ENCODE measurements around the gene GNAT2.
A peak's percentile ranks its signal among the peaks of the same experiment; 100 is the strongest.
"Not testable (repeated sequence)": the region's sequence is repeated elsewhere in the genome, so short reads cannot be mapped to it uniquely, and the experiment has no call there.

The GNAT2 gene

DNA sequence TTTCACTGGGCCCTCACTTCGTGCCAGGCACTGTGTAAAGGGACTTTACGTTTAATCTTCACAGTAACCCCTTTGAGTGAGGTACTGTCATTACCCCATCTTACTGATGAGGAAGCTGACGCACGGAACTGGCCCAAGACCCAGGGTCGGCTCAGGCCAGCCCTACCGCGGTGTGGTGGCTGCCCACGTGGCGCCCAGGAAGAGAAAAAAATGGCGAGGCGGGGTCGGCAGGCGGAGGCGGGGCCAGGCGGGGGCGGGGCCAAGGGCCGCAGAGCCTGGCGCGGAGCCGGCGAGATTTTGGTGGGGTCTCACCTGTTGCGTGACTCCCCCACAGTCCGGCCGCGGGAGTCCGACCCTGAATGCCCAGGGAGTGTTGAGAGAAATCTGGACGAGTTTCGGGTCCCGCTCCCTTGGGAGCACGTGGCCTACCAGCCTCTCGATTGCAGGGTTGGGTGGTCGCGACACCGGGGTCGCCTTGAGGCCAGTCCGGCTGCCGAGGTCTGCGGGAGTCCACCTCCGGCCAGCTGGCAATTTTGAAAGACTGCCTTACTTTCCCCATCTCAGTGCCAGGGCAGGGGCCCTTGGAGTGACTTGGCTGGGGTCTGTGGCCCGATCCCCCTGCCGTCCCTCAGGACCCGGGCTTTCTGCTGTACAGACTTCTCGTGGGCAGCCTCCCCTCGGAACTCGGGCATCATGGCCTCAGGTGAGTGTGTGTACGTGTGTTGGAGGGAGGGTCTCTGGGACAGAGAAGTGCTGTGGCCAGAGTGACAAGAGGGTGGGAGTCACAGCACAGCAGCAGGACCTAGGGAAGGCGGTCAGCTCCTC, at the start of gene GNAT2, which contains the start of gene AMPD2:
TSS of gene GNAT2 (minus strand) at position 41 of the 825 bp plus-strand sequence. CDS start 6,746 bp downstream, outside the sequence.
TSS of gene AMPD2 (plus strand) at position 262 of the 825 bp plus-strand sequence. CDS start 1,339 bp downstream, outside the sequence.
- DNase-seq (ENCODE audit: low read depth) = peak; percentile 86

DNA sequence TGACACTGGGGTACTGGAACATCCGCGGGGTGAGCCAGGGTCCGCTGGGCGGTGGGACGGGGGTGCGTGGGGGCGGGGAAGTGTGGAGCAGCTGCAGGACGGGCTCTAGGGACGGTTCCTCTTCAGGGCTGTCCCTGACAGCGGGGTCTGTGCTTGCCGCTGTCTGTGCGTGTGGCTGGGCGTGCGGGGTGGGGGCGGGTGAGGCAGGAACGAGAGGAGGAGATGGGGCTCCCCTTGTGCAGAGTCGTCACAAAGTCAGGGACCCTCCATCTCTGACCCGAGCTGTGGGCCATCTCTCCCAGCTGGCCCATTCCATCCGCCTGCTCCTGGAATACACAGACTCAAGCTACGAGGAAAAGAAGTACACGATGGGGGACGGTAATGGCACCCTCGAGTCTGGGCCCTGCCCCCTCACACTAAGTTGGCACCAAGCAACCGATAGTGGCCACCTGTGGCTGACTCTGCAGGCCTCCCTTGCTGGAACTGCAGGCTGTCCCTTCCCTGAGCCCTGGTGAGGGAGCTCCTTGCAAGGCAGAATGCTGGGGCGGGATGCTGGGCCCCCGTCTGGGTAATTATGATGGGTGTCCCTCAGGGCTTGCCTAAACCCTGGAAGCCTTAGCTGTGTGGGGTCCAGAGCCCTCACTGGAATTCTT, 48.8 kb upstream of the GNAT2 start:
- DNase-seq (ENCODE audit: low read depth) = no peak

DNA sequence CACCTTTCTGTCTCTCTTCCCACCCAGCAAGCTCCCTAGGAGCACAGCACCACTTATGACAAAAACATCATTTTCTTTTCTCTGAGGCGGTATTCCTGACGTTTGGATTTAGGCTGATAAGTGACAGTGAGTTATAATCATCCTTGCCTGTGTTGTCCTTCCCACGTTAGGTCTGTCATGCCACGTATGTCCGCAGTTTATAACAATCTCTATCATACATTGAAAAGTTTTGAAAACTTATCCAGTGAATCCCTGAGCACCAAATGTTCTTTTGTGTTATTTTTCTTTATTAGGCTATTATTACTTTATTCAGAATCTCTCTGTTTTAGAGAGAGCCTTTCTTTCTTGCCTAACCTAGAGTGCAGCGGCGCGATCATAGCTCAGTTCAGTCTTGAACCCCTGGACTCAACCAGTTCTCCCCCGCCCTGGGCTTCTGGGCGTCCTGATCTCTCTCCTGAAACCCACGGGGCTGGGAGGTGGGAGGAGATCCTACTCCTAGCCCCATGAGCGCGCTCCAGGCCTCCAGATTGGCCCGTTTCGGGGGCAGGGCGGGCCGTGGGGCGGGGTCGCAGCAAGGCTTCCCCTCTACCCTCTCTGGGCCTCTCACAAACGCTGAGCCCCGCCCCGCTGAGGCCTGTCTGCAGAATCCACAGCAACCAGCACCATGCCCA, 48.2 kb upstream of the GNAT2 start, which contains the start of gene GSTM2:
TSS of gene GSTM2 (plus strand) at position 606 of the 671 bp plus-strand sequence. CDS start at position 665, 59 bp downstream.
- DNase-seq (ENCODE audit: low read depth) = peak; percentile 85

- DNase-seq (ENCODE audit: low read depth) = no peak
These were observed 45.3 kb upstream of the GNAT2 start for GRCh38 chr1:109664671-109665070.

- no peak for DNase-seq (ENCODE audit: low read depth)
These were observed 42.0 kb upstream of the GNAT2 start for GRCh38 chr1:109661391-109661790.

GRCh38 chr1:109660691-109661026, 41.2 kb upstream of the GNAT2 start:
- not testable (repeated sequence) for DNase-seq (ENCODE audit: low read depth)

DNA sequence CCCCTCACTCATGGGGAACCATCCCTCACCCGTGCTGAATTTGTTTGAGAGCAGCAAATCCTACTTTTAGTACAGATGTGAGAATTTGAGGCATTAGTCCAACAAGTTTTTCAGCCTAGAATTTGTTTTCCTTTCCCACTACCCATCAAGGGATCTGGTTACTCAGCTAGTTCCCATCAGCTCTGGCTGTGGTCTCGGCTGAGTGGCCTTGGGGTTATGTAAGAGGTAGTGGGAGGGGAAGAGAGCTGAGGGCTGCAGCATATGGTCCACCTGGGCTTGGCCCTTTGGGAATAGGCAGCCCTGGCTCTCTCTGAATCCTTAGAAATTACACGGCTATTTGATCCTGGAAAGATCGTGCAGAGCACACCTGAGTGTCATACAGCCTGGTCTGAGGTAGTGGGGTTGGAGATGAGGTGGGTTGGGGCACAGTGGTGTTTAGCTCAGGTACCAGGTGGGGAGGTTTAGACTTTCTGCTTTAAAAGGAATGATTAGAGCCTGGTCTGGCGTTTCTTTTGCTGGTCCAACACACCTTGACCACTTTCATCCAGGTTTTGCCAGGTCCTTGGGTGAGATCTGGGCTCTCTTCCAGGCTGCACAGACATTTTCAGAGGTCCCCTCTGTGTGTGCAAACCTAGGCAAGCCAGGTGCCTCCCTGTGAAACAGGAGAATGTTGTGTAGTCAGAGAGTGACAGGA, 40.7 kb upstream of the GNAT2 start:
- peak; percentile 58 for DNase-seq (ENCODE audit: low read depth)

DNA sequence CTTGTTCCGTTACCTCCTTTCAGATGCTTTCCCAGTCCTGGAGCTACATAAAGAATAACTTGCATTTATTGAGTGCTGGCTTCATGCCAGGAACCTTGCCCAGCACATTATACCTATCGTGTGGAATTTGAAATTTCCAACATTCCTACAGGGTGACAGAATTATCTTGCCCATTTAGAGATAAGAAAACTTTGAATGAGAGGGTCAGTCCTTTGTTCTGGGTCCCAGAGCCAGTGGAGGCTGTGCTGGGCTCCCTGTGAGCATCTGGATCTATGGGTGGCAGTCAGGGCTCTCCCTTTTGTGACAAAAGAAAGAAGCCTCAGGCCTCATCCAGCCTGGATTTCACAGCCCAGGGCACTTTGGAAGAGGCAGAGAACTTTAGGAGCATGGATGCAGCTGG, 39.7 kb upstream of the GNAT2 start:
- DNase-seq (ENCODE audit: low read depth) = no peak

GRCh38 chr1:109658533-109659042, 39.2 kb upstream of the GNAT2 start:
- DNase-seq (ENCODE audit: low read depth) = no peak

DNA sequence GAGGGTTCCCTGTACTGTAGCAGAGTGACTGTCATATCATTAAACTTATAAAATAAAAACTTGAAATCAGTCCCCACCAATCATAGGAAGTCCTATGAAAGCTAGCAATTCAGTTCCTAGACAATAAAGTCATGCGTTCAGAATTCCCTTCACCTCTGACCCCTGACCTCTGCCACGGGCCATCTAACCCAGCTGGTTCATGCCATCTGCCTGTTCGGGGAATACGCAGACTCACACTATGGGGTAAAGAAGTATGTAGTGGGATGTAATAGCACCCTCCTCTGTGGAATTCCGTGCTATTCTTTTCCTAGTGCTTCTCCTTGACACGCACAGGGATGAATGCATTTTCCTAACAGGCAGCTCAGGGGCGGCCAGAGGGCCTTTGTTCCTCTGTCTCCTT, 38.6 kb upstream of the GNAT2 start:
- DNase-seq (ENCODE audit: low read depth) = no peak

DNA sequence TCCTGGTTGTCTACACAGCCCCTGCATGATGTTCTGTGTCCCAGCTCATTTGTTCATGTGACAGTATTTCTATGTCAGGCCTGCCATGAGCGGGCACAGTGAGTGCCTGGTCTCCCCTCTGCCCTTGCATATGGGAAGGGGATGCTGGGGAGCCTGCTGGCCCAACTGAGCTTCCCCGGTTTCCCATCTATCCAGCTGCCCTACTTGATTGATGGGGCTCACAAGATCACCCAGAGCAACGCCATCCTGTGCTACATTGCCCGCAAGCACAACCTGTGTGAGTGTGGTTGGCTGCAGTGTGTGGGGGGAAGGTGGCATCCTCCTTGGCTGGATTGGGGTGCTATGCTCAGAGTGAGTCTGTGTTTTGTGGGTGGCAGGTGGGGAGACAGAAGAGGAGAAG, 38.0 kb upstream of the GNAT2 start:
- no peak for DNase-seq (ENCODE audit: low read depth)

GRCh38 chr1:109655615-109656519, 36.5 kb upstream of the GNAT2 start, which contains the start of gene GSTM4:
Gene GSTM4, plus strand, starts transcription at chr1:109656099. Its CDS starts 291 bp downstream, at chr1:109656390.
- DNase-seq (ENCODE audit: low read depth) = peak; percentile 73

- no peak for DNase-seq (ENCODE audit: low read depth)
These were observed 35.1 kb upstream of the GNAT2 start for GRCh38 chr1:109654519-109654918.

- no peak for DNase-seq (ENCODE audit: low read depth)
These were observed 33.9 kb upstream of the GNAT2 start for GRCh38 chr1:109653306-109653705.

GRCh38 chr1:109652402-109652801, 33.0 kb upstream of the GNAT2 start:
- DNase-seq (ENCODE audit: low read depth) = no peak

DNA sequence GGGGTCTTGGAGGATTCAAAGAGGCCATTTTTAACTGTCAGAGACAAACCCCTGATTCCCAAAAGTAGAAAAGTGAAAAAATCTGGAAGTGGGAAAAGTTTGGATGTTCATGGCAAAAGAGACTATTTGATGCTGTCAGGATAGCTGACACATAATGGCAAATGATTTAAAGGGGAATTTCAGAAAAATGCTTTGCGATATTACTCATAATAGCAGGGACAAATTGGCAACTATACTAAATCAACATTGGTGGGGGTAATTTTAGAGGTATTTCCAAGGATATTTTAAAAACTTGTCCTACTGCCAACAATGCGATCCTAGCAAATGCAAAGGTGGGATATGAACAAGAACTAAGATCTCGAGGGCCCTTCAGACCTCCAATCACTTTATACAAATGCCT, 31.2 kb upstream of the GNAT2 start:
- no peak for DNase-seq (ENCODE audit: low read depth)

- DNase-seq (ENCODE audit: low read depth) = peak; percentile 57
These were observed 30.1 kb upstream of the GNAT2 start for GRCh38 chr1:109649491-109649914.

DNA sequence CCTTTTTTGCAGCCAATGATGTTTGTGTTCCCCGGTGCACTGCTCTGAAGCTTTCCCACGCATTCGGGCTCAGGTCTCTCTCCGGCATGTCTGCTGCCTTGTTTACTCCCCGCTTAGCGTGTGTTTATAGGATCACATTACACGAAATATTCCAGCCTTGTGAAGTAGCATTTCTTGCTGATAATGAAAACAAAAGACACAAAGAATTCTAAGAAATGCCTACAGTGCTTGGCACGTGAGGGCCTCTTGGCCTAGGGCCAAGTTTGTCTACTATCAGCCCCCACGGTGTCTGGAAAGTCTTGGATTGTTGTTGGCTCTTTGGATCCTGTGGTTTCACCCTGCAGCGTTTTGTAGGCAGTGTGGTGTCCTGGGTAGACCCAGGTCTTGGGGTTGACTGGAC, 25.3 kb upstream of the GNAT2 start:
- DNase-seq (ENCODE audit: low read depth) = peak; percentile 47

DNA sequence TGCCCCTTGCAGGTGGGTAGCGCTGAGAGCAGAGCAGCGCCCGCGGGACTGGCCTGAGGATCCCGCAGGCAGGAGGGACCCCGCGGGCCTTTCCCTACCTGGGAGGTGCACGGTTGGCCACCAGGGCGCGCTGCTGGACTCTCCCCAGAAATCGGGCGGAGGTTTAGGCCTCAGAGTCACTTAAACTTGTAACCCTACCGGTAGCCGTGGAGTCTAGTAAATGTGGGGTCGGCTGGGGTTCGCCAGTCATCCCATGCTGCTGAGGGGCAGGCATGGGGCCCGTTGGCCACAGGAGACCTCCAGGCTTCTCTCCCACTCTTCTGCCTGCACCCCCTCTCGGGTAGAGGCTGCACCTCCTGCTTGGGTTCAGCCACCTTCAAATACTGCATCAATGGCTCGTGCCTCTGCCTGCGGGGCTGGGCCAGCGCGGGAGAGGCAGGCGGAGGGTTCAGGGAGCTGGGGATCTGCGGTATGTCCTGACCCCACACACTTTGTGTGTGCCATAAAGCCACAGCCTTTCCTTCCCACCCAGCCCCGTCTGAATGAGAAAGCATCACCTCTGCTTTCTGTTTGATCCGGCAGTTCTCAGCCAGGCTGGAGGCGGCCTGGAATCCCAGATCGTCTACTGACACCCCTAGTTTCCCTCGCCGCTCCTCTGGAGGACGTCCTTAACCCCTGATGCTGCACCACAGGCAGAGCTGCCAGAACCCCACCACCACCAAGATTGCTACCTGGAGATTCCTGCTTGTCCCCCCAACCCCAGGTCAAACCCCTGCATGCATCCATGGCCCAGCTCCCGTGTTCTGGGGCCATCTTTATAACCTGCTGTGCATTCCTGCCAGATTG, 24.2 kb upstream of the GNAT2 start:
- peak; percentile 55 for DNase-seq (ENCODE audit: low read depth)

DNA sequence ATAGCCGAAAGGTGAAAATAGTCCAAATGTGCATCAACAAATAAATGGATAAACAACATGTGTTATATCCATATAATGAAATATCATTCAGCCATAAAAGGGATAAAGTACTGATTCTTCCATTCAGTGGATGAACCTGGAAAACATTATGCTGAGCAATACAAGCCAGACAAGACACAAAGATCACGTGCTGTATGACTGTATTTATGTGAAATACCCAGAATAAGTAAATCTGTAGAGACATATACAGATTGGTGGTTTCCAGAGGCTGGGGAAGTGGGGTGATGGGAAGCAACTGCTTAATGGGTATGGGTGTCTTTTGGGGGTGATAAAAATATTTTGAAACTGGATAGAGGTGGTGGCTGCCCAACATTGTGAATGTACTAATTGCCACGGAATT, 23.2 kb upstream of the GNAT2 start:
- peak; percentile 42 for DNase-seq (ENCODE audit: low read depth)
